Right ventricle myocardium superior (tissue), 1 donor: ENCODE results near the gene TMPRSS12. TPM values are rescaled to one million over a fixed set of nuclear protein-coding genes. Genes with fewer than 3 reads are reported as not detected.

Experiments
- ATAC-seq: fragments of 200-7000 bp; cut with Tn5 transposase; one replicate; pipeline ENCODE4 v1.9.1; 2020; ENCODE audit warnings: mild to moderate bottlenecking; ENCODE audit not compliant: poor library complexity
- DNase-seq: peaks from one replicate; pipeline ENCODE4 v3.0.0-alpha.2; 2020
- intact Hi-C: fragments of 100-400 bp; cut with DNase I; formaldehyde crosslinking; loops from one replicate; pipeline ENCODE4 v1.11.2; 2022
- total RNA-seq: library from RNA; stranded (reverse); fragmentation: NEBNext Ultra II Directional; extraction: Animal tissue kit (Norgen Biotek cat#: 25700); gene quantifications from one replicate; pipeline ENCODE4 v1.2.1, GENCODE V29; 2021
- donor health status: DM: no; HTN: yes; CAD: no; lungs with severe emphysema.

TMPRSS12 gene
- total RNA-seq, 1 donor from 2014 or later, result not detected

DNA sequence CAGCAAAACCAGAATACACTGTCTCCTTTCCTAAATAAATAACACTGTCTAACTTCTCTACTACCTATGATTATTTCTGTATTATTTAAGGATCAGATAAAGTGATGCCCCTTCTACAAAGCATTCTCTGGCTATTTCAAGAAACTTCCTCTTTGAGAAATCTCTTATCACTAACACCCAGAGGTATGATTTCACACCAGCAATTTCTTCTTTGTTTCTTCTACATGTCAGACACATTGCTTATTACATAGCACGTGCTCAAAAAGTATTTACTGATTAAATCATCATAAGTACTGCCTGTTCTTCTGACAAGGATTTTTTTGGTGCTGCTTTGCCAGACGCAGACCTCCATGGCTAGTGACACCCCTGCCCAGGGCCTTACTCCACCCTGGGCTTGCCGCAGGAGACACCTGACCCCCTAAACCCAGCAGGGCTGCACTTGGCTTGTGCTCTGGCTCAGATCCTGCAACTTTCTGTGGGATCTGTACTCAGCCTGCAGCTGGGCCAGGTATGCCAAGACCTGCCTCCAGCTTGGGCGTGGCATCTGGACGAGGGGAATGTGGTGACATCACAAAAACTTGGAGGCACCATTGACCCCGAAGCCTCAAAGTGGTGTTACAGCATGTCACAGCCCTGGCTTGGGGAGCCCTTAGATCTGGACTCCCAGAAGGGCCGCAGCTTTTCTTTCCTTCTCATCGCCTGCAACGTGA is 94.2 kb downstream of the TMPRSS12 start:
- DNase-seq, result no peak
- intact Hi-C loops, result no loop called here
- ATAC-seq, result no peak

Other genes with a start within 250 kb of the TMPRSS12 start
- 22.1 TPM for gene ATF1, start 78.8 kb upstream of the TMPRSS12 start, total RNA-seq
- not detected for gene HIGD1C, start 109.6 kb downstream of the TMPRSS12 start, total RNA-seq
- 23.7 TPM for gene SLC11A2, start 183.5 kb downstream of the TMPRSS12 start, total RNA-seq
- gene LETMD1, start 205.4 kb downstream of the TMPRSS12 start, total RNA-seq, result 19.7 TPM
- gene CSRNP2, start 240.7 kb downstream of the TMPRSS12 start, total RNA-seq, result 20.0 TPM